Activated CD8-positive, alpha-beta memory T cell treated with anti-CD3 and anti-CD28 coated beads for 4 hours (primary cell): ENCODE results near the gene JRKL.
"Not testable (repeated sequence)": the region's sequence is repeated elsewhere in the genome, so short reads cannot be mapped to it uniquely, and the experiment has no call there.

ENCODE experiments used
- DNase-seq, 2 donors: peaks; one replicate each; pipeline ENCODE4 v3.0.0-alpha.2; 2020; ENCODE audit warnings: low read depth in 2 of 2

Gene JRKL

GRCh38 chr11:96394773-96395172 lies 5.0 kb downstream of the JRKL start:
- DNase-seq, result no peak

GRCh38 chr11:96396637-96397036 lies 6.8 kb downstream of the JRKL start:
- no peak for DNase-seq

GRCh38 chr11:96397863-96398262 lies 8.1 kb downstream of the JRKL start:
- no peak for DNase-seq

- DNase-seq, result no peak
Observed at GRCh38 chr11:96400697-96401096, 10.9 kb downstream of the JRKL start.

GRCh38 chr11:96411412-96411811 lies 21.6 kb downstream of the JRKL start:
- DNase-seq, result not testable (repeated sequence)

GRCh38 chr11:96412761-96413381 lies 23.1 kb downstream of the JRKL start:
- no peak for DNase-seq

- DNase-seq, result no peak
Observed at GRCh38 chr11:96413408-96413807, 23.6 kb downstream of the JRKL start.

- no peak for DNase-seq
Observed at GRCh38 chr11:96424693-96425092, 34.9 kb downstream of the JRKL start.

GRCh38 chr11:96430668-96431067 lies 40.9 kb downstream of the JRKL start:
- no peak for DNase-seq

GRCh38 chr11:96432654-96433053 lies 42.8 kb downstream of the JRKL start:
- DNase-seq, result not testable (repeated sequence)
